ENCODE measurements around the gene MSH5. TPM values are rescaled to one million over a fixed set of nuclear protein-coding genes. Genes with fewer than 3 reads are reported as not detected.

Gene MSH5
- total and polyA plus RNA-seq, 2 of the 13 experiments (the other 11 are each of a cell fraction or from before 2014, with no cell fraction given), result 10.2 to 38.7 TPM

DNA sequence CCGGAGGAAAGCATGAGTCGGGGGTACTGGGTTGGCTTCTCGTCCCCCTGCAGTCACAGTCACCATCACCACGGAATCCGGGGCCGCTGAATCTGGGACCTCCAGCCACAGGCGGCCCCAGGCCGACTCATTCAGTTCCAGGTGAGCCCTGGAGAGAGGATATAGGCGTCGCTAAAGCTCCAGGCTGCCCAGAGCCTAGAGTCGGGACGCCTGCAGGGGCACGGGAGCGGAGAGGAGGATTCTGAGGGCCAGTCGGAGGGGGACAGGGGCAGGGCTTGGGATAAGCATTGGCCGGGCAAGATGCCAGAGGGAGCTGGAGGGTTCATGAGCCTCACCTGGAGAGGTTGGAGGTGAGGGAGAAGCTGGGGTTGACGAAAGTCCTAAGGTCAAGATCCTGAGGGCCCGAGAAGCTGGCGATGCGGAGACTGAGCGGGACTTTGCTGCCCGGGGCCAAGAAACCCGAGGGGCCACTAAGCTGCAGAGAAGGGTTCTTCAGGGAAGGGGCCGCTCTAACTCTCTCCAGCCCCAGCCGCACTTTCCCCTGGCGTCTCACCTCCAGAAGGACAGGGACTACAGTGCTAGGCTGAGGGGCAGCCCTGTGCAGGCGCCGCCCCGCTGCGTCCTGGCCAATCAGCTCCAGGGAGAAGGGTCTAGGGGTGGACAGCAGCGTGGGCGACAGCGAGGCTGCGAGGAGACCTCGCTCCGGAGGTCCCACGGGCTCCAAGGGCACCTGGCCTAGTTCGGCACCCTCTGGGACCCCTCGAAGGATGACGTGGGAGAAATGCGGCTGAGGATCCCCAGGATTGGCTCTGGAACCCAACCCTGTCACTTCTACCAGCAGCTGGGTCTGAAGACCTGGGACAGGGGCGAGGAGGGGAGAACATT lies 26.3 kb downstream of the MSH5 start (continued):
- TF ChIP-seq, protein P1, sequence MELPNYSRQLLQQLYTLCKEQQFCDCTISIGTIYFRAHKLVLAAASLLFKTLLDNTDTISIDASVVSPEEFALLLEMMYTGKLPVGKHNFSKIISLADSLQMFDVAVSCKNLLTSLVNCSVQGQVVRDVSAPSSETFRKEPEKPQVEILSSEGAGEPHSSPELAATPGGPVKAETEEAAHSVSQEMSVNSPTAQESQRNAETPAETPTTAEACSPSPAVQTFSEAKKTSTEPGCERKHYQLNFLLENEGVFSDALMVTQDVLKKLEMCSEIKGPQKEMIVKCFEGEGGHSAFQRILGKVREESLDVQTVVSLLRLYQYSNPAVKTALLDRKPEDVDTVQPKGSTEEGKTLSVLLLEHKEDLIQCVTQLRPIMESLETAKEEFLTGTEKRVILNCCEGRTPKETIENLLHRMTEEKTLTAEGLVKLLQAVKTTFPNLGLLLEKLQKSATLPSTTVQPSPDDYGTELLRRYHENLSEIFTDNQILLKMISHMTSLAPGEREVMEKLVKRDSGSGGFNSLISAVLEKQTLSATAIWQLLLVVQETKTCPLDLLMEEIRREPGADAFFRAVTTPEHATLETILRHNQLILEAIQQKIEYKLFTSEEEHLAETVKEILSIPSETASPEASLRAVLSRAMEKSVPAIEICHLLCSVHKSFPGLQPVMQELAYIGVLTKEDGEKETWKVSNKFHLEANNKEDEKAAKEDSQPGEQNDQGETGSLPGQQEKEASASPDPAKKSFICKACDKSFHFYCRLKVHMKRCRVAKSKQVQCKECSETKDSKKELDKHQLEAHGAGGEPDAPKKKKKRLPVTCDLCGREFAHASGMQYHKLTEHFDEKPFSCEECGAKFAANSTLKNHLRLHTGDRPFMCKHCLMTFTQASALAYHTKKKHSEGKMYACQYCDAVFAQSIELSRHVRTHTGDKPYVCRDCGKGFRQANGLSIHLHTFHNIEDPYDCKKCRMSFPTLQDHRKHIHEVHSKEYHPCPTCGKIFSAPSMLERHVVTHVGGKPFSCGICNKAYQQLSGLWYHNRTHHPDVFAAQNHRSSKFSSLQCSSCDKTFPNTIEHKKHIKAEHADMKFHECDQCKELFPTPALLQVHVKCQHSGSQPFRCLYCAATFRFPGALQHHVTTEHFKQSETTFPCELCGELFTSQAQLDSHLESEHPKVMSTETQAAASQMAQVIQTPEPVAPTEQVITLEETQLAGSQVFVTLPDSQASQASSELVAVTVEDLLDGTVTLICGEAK (IDR thresholded peaks at IDR 0.05), result no peak
- TF ChIP-seq, protein P1 (CRISPR knock-in tag; IDR thresholded peaks at IDR 0.05), result 0 out of 2 replicates have a peak, but pooled peaks have one; percentile 22
- TF ChIP-seq, protein P2, sequence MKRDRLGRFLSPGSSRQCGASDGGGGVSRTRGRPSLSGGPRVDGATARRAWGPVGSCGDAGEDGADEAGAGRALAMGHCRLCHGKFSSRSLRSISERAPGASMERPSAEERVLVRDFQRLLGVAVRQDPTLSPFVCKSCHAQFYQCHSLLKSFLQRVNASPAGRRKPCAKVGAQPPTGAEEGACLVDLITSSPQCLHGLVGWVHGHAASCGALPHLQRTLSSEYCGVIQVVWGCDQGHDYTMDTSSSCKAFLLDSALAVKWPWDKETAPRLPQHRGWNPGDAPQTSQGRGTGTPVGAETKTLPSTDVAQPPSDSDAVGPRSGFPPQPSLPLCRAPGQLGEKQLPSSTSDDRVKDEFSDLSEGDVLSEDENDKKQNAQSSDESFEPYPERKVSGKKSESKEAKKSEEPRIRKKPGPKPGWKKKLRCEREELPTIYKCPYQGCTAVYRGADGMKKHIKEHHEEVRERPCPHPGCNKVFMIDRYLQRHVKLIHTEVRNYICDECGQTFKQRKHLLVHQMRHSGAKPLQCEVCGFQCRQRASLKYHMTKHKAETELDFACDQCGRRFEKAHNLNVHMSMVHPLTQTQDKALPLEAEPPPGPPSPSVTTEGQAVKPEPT (CRISPR knock-in tag; IDR thresholded peaks at IDR 0.05; ENCODE audit: low read depth), result peak; percentile 53; the same call in 1 of the 2 replicates
- peak; percentile 45; the same call in 1 of the 2 replicates for TF ChIP-seq ZFX (CRISPR knock-in tag; IDR thresholded peaks at IDR 0.05; ENCODE audit: low read depth)
- TF ChIP-seq HDAC2 (CRISPR knock-in tag; IDR thresholded peaks at IDR 0.05), result 0 out of 2 replicates have a peak, but pooled peaks have one; percentile 46
- peak; percentile 79 for TF ChIP-seq SAP130 (CRISPR knock-in tag; IDR thresholded peaks at IDR 0.05; ENCODE audit: low read depth)
- 0 out of 2 replicates have a peak, but pooled peaks have one; percentile 22 for TF ChIP-seq ZNF616 (CRISPR knock-in tag; IDR thresholded peaks at IDR 0.05; ENCODE audit: low read depth)
- TF ChIP-seq, protein P3, sequence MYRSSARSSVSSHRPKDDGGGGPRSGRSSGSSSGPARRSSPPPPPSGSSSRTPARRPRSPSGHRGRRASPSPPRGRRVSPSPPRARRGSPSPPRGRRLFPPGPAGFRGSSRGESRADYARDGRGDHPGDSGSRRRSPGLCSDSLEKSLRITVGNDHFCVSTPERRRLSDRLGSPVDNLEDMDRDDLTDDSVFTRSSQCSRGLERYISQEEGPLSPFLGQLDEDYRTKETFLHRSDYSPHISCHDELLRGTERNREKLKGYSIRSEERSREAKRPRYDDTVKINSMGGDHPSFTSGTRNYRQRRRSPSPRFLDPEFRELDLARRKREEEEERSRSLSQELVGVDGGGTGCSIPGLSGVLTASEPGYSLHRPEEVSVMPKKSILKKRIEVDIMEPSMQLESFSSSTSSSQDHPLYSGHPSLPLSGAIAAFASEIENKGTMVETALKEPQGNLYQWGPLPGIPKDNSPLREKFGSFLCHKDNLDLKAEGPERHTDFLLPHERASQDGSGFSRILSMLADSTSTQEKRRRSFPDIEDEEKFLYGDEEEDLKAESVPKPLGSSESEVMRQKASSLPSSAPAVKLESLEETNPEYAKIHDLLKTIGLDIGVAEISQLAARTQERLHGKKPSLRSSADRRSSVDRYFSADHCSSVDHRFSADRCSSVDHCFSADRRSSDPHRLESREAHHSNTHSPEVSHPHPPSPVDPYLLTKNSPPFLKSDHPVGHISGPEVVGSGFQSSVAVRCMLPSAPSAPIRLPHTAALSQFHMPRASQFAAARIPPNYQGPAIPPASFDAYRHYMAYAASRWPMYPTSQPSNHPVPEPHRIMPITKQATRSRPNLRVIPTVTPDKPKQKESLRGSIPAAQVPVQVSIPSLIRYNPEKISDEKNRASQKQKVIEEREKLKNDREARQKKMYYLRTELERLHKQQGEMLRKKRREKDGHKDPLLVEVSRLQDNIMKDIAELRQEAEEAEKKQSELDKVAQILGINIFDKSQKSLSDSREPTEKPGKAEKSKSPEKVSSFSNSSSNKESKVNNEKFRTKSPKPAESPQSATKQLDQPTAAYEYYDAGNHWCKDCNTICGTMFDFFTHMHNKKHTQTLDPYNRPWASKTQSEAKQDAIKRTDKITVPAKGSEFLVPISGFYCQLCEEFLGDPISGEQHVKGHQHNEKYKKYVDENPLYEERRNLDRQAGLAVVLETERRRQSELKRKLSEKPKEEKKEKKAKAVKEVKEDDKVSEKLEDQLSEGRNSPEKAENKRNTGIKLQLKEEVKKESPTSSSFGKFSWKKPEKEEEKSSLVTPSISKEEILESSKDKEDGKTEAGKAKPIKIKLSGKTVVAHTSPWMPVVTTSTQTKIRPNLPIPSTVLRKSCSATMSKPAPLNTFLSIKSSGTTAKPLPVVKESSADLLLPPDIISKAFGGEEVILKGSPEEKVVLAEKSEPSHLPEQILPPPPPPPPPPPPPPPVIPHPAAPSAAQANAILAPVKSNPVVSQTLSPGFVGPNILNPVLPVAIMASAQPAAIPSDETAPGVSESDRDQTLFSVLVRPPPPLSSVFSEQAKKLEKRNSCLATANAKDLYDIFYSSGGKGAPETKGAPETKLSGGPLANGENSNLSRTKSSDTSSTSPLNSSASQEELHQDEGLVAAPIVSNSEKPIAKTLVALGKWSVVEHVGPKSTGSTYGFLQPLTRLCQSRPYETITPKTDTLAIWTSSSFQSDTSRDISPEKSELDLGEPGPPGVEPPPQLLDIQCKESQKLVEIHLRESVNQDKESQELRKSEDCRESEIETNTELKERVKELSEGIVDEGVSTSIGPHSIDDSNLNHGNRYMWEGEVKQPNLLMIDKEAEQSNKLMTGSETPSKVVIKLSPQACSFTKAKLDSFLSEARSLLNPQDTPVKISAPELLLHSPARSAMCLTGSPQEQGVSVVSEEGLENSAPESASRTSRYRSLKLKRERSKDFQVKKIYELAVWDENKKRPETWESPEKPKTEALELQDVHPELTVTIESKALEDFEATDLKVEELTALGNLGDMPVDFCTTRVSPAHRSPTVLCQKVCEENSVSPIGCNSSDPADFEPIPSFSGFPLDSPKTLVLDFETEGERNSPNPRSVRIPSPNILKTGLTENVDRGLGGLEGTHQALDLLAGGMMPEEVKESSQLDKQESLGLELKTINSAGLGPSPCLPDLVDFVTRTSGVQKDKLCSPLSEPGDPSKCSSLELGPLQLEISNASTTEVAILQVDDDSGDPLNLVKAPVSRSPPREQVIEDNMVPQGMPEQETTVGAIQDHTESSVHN (CRISPR knock-in tag; IDR thresholded peaks at IDR 0.05), result peak; percentile 70; the same call in 1 of the 2 replicates

Data from HepG2 (cell line).